ENCODE data around the gene TMEM59.

GRCh38 chr1:54070171-54070837 is 17.3 kb upstream of the TMEM59 start:
- TF ChIP-seq, protein P1, sequence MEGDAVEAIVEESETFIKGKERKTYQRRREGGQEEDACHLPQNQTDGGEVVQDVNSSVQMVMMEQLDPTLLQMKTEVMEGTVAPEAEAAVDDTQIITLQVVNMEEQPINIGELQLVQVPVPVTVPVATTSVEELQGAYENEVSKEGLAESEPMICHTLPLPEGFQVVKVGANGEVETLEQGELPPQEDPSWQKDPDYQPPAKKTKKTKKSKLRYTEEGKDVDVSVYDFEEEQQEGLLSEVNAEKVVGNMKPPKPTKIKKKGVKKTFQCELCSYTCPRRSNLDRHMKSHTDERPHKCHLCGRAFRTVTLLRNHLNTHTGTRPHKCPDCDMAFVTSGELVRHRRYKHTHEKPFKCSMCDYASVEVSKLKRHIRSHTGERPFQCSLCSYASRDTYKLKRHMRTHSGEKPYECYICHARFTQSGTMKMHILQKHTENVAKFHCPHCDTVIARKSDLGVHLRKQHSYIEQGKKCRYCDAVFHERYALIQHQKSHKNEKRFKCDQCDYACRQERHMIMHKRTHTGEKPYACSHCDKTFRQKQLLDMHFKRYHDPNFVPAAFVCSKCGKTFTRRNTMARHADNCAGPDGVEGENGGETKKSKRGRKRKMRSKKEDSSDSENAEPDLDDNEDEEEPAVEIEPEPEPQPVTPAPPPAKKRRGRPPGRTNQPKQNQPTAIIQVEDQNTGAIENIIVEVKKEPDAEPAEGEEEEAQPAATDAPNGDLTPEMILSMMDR (IDR thresholded peaks at IDR 0.05), result peak; percentile 49 to 68 (median 62)
- no peak for TF ChIP-seq POLR2A (IDR thresholded peaks at IDR 0.05)
